Chondrocyte (in vitro differentiated cells): ENCODE results near the gene IKZF4. TPM values are rescaled to one million over a fixed set of nuclear protein-coding genes. Genes with fewer than 3 reads are reported as not detected.

ENCODE experiments used
- DNase-seq: peaks from one replicate; pipeline ENCODE4 v3.0.0; 2021; ENCODE audit warnings: mixed read lengths, low spot score
- H3K27ac Mint-ChIP-seq: one replicate; pipeline ENCODE4 v1.8.0; 2021; ENCODE audit warnings: mild to moderate bottlenecking, moderate library complexity, mixed read lengths; ENCODE audit not compliant: unreplicated experiment
- H3K27me3 Mint-ChIP-seq: 2 replicates; pipeline ENCODE4 v1.8.0; 2021; ENCODE audit warnings: low read depth, mixed read lengths
- H3K36me3 Mint-ChIP-seq: 2 replicates; pipeline ENCODE4 v1.8.0; 2021; ENCODE audit warnings: low read depth, mixed read lengths
- H3K4me1 Mint-ChIP-seq: 2 replicates; pipeline ENCODE4 v1.8.0; 2021; ENCODE audit warnings: low read depth, mild to moderate bottlenecking, mixed read lengths
- H3K4me3 Mint-ChIP-seq: one replicate; pipeline ENCODE4 v1.8.0; 2021; ENCODE audit warnings: mild to moderate bottlenecking, moderate library complexity, mixed read lengths; ENCODE audit not compliant: unreplicated experiment
- H3K9me3 Mint-ChIP-seq: 2 replicates; pipeline ENCODE4 v1.8.0; 2021; ENCODE audit warnings: low read depth, mixed read lengths
- total RNA-seq: library from RNA; stranded (reverse); gene quantifications from 3 replicates; pipeline ENCODE4 v1.2.1, GENCODE V29; 2021
- TF ChIP-seq, protein P1 (sequence below): fragments of 200-600 bp; sonication (generic); IDR thresholded peaks from 2 replicates; pipeline ENCODE4 v1.5.0; 2021; ENCODE audit warnings: antibody characterized with exemption, mild to moderate bottlenecking, moderate library complexity

The IKZF4 gene
- total RNA-seq, 1 donor from 2014 or later: 6.1 TPM

DNA sequence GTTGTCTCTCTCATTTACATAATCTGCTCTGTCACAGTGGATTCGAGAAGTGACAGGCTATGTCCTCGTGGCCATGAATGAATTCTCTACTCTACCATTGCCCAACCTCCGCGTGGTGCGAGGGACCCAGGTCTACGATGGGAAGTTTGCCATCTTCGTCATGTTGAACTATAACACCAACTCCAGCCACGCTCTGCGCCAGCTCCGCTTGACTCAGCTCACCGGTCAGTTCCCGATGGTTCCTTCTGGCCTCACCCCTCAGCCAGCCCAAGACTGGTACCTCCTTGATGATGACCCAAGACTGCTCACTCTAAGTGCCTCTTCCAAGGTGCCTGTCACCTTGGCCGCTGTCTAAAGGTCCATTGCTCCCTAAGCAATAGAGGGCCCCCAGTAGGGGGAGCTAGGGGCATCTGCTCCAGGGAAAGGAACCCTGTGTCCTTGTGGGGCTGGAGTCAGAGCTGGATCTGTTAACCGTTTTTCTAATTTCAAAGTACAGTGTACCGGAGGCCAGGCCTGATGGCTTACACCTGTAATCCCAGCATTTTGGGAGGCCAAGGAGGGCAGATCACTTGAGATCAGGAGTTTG, 64.2 kb downstream of the IKZF4 start:
- Mint-ChIP-seq H3K27ac (no peak overlapping the region), H3K4me3 (no peak overlapping the region)
- TF ChIP-seq, protein P1, sequence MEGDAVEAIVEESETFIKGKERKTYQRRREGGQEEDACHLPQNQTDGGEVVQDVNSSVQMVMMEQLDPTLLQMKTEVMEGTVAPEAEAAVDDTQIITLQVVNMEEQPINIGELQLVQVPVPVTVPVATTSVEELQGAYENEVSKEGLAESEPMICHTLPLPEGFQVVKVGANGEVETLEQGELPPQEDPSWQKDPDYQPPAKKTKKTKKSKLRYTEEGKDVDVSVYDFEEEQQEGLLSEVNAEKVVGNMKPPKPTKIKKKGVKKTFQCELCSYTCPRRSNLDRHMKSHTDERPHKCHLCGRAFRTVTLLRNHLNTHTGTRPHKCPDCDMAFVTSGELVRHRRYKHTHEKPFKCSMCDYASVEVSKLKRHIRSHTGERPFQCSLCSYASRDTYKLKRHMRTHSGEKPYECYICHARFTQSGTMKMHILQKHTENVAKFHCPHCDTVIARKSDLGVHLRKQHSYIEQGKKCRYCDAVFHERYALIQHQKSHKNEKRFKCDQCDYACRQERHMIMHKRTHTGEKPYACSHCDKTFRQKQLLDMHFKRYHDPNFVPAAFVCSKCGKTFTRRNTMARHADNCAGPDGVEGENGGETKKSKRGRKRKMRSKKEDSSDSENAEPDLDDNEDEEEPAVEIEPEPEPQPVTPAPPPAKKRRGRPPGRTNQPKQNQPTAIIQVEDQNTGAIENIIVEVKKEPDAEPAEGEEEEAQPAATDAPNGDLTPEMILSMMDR: peak; percentile 39

DNA sequence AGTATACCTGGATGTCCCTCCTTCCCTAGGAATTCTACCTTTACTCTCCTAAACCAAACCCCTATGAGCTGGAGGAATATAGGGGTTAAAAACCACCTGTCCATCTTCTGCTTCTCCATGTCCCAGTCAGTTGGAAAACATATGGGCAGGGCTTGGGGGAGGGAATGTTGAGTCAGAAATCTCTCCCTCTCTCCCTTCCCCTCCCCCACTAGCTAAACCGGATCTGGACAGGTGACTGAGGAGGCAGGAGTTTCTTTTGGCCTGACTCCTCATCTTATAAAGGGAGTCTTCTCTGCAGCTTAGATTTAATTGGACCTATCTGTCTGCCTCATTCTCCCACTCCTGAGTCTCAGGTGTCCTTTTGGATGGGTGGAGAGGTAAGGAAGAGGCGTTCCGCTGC, 65.3 kb downstream of the IKZF4 start:
- no peak overlapping the region for H3K4me3 Mint-ChIP-seq
- TF ChIP-seq, protein P1: no peak
- DNase-seq: no peak
- no peaks in the 10 kb centered on the region for H3K9me3 Mint-ChIP-seq
- peaks cover 1% of the 10 kb centered on the region for H3K27me3 Mint-ChIP-seq
- H3K27ac Mint-ChIP-seq: no peak overlapping the region
- H3K4me1 Mint-ChIP-seq: no peaks in the 10 kb centered on the region
- no peaks in the 10 kb centered on the region for H3K36me3 Mint-ChIP-seq

More for the DNA sequence above, 64.2 kb downstream of the IKZF4 start:
- Mint-ChIP-seq H3K4me1 (no peaks in the 10 kb centered on the region), H3K9me3 (no peaks in the 10 kb centered on the region), H3K36me3 (no peaks in the 10 kb centered on the region), H3K27me3 (peaks cover 3% of the 10 kb centered on the region)
- no peak for DNase-seq

DNA sequence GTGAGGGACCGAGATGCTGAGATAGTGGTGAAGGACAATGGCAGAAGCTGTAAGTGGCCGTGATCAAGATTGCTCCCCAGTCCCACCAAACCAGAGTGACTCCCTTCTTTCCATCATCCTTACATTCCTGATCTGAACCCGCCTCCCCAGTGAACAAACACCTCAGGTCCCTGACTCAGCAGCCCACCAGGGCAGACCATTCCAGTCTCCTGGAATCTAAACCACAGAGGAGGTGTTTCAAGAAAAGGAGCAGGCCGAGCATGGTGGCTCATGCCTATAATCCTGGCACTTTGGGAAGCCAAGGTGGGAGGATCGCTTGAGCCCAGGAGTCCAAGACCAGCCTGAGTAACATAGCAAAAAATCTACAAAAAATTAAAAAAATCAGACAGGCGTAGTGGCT, 65.8 kb downstream of the IKZF4 start:
- TF ChIP-seq, protein P1: no peak
- Mint-ChIP-seq H3K27ac (no peak overlapping the region), H3K9me3 (no peaks in the 10 kb centered on the region), H3K36me3 (no peaks in the 10 kb centered on the region), H3K4me1 (no peaks in the 10 kb centered on the region), H3K4me3 (no peak overlapping the region), H3K27me3 (peaks cover 1% of the 10 kb centered on the region)
- DNase-seq: no peak

DNA sequence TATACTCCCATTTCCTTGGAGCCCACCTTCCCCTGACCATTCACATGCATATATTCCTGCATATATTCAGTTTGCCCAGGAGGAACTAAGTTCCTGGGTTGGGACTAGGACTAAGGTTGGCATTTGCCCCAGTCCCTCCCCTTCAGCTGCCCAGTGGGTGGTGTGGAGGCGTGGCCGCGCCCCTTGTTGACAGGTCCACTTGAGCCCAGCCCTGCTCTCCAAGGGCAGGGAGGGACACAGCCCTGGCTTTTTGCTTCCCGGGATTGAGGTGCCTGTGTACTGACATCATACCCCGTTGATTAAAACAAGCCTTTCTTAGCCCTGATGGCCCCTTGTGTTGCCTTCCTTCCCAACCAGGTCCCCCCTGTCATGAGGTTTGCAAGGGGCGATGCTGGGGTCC, 66.4 kb downstream of the IKZF4 start:
- no peaks in the 10 kb centered on the region for H3K4me1 Mint-ChIP-seq
- H3K36me3 Mint-ChIP-seq: no peaks in the 10 kb centered on the region
- no peak overlapping the region for H3K4me3 Mint-ChIP-seq
- H3K27me3 Mint-ChIP-seq: no peaks in the 10 kb centered on the region
- no peak for DNase-seq
- TF ChIP-seq, protein P1: no peak
- no peaks in the 10 kb centered on the region for H3K9me3 Mint-ChIP-seq
- no peak overlapping the region for H3K27ac Mint-ChIP-seq

Other genes with a start within 250 kb of the IKZF4 start
- 54.0 to 58.8 TPM (median 58.7 TPM) in 3 replicates for gene SARNP, start 203.3 kb upstream of the IKZF4 start, total RNA-seq
- gene ORMDL2, start 203.0 kb upstream of the IKZF4 start, total RNA-seq: 31.4 to 32.9 TPM (median 32.1 TPM) in 3 replicates
- gene DNAJC14, start 191.5 kb upstream of the IKZF4 start, total RNA-seq: 28.3 to 34.3 TPM (median 29.5 TPM) in 3 replicates
- gene MMP19, start 178.1 kb upstream of the IKZF4 start, total RNA-seq: 12.9 to 17.8 TPM (median 16.1 TPM) in 3 replicates
- gene PYM1, start 93.1 kb upstream of the IKZF4 start, total RNA-seq: 17.3 to 26.4 TPM (median 19.0 TPM) in 3 replicates
- 65.8 to 118 TPM (median 66.4 TPM) in 3 replicates for gene DGKA, start 89.9 kb upstream of the IKZF4 start, total RNA-seq
- gene PMEL, start 55.0 kb upstream of the IKZF4 start, total RNA-seq: 0.45 to 1.1 TPM (median 0.82 TPM) in 3 replicates
- gene CDK2, start 54.2 kb upstream of the IKZF4 start, total RNA-seq: 25.5 to 41.4 TPM (median 26.1 TPM) in 3 replicates
- 105 TPM in 3 replicates for gene RAB5B, start 47.0 kb upstream of the IKZF4 start, total RNA-seq
- gene SUOX, start 23.8 kb upstream of the IKZF4 start, total RNA-seq: 11.4 to 18.2 TPM (median 13.9 TPM) in 3 replicates
- gene RPS26, start 20.9 kb downstream of the IKZF4 start, total RNA-seq: 15.8 to 27.8 TPM (median 19.5 TPM) in 3 replicates
- 0.52 to 1.7 TPM (median 1.4 TPM) in 3 replicates for gene ERBB3, start 59.1 kb downstream of the IKZF4 start, total RNA-seq
- gene PA2G4, start 83.5 kb downstream of the IKZF4 start, total RNA-seq: 59.8 to 87.1 TPM (median 65.1 TPM) in 3 replicates
- gene RPL41, start 95.6 kb downstream of the IKZF4 start, total RNA-seq: 2,552 to 3,030 TPM (median 2,631 TPM) in 3 replicates
- 5.0 to 11.2 TPM (median 8.0 TPM) in 3 replicates for gene ZC3H10, start 97.2 kb downstream of the IKZF4 start, total RNA-seq
- 127 to 155 TPM (median 144 TPM) in 3 replicates for gene ESYT1, start 107.2 kb downstream of the IKZF4 start, total RNA-seq
- 70.5 to 79.7 TPM (median 75.2 TPM) in 3 replicates for gene MYL6B, start 131.5 kb downstream of the IKZF4 start, total RNA-seq
- 1,367 to 2,282 TPM (median 2,236 TPM) in 3 replicates for gene MYL6, start 137.3 kb downstream of the IKZF4 start, total RNA-seq
- gene SMARCC2, start 168.4 kb downstream of the IKZF4 start, total RNA-seq: 50.4 to 96.7 TPM (median 57.4 TPM) in 3 replicates
- gene RNF41, start 200.9 kb downstream of the IKZF4 start, total RNA-seq: 59.2 to 103 TPM (median 99.7 TPM) in 3 replicates
- 36.6 to 50.7 TPM (median 38.7 TPM) in 3 replicates for gene NABP2, start 203.3 kb downstream of the IKZF4 start, total RNA-seq
- 0.41 to 0.68 TPM (median 0.47 TPM) in 3 replicates for gene SLC39A5, start 209.0 kb downstream of the IKZF4 start, total RNA-seq
- gene ANKRD52, start 237.3 kb downstream of the IKZF4 start, total RNA-seq: 99.9 to 113 TPM (median 106 TPM) in 3 replicates
- gene COQ10A, start 245.9 kb downstream of the IKZF4 start, total RNA-seq: 9.0 to 15.6 TPM (median 9.8 TPM) in 3 replicates